ENCODE results near the gene AUH. TPM values are rescaled to one million over a fixed set of nuclear protein-coding genes. Genes with fewer than 3 reads are reported as not detected.

Gene AUH
- total and polyA plus RNA-seq, 5 experiments from 2014 or later = 10.0 to 30.5 (median 11.7) TPM

DNA sequence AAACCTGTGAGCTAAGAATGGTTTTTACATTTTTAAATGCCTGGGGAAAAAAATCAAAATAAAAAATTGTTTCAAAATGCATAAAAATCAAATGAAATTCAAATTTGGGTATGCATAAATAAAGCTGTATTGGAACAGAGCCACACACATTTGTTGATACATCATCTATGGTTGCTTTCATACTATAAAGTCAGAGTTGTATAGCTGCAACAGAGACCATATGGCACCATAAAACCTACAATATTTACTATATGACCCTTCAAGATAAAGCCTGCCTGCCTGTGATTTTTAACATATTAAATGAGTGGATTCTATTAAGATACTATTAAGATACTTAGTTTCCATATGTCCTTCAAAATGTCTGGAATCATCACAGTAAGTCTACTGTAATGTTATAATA, 40.0 kb downstream of the AUH start:
- POLR2A ChIA-PET = no interaction called here
- H3K4me1 Mint-ChIP-seq = peaks cover 0 to 9% (median 5%) of the 10 kb centered on the region in 4 donors

DNA sequence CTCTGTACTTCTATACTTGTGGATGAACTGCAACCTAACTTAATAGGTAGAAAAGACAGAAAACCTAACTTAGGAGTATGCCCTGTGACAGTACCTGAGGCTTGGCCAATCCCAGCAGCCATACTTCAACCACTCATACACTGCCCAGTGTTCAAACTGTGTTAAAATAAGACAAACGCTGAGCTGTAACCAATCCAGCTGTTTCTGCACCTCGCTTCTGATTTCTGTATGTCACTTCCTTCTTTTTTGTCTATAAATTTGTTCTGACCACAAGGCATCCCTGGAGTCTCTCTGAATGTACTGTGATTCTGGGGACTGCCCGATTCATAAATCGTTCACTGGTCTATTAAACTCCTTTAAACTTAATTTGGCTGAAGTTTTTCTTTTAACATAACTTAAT, 41.4 kb downstream of the AUH start:
- no peak for ATAC-seq
- H3K4me3 Mint-ChIP-seq = no peak overlapping the region
- H3K27me3 Mint-ChIP-seq = no peaks in the 10 kb centered on the region
- POLR2A ChIA-PET = no interaction called here
- DNase-seq = no peak
- peaks cover 0 to 8% (median 5%) of the 10 kb centered on the region in 4 donors for H3K4me1 Mint-ChIP-seq
- H3K27ac Mint-ChIP-seq = no peak overlapping the region
- no peaks in the 10 kb centered on the region for H3K9me3 Mint-ChIP-seq
- peaks cover 9 to 61% (median 30%) of the 10 kb centered on the region in 3 donors for H3K36me3 Mint-ChIP-seq

More for the DNA sequence above, 40.0 kb downstream of the AUH start:
- Mint-ChIP-seq H3K9me3 (no peaks in the 10 kb centered on the region), H3K36me3 (peaks cover 9 to 55% (median 20%) of the 10 kb centered on the region in 3 donors), H3K27ac (no peak overlapping the region), H3K4me3 (no peak overlapping the region), H3K27me3 (no peaks in the 10 kb centered on the region)
- ATAC-seq = no peak
- no peak for DNase-seq

DNA sequence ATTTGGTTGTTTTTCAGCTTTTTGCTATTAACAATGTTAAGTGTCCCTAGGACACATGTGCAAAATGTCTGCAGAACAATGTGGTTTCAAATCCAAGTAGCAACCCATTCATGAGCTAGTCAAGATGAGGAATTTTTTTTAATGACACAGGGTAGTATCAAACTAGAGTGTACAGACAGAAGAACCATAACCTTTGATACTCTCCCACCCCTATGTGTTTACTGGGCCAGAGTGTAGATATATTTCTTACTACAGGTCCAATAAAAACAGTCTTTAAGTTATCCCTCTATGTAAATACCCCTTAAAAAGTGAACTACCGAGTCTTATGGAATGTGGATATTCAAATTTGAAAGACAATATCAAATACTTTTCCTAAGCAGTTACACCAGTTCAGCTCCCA, 45.6 kb downstream of the AUH start:
- DNase-seq (no peak), ATAC-seq (no peak)
- peaks cover 9 to 51% (median 43%) of the 10 kb centered on the region in 3 donors for H3K36me3 Mint-ChIP-seq
- H3K9me3 Mint-ChIP-seq = no peaks in the 10 kb centered on the region
- no peak overlapping the region for H3K27ac Mint-ChIP-seq
- peaks cover 0 to 16% (median 5%) of the 10 kb centered on the region in 4 donors for H3K4me1 Mint-ChIP-seq
- POLR2A ChIA-PET = no interaction called here
- no peaks in the 10 kb centered on the region for H3K27me3 Mint-ChIP-seq
- H3K4me3 Mint-ChIP-seq = no peak overlapping the region

DNA sequence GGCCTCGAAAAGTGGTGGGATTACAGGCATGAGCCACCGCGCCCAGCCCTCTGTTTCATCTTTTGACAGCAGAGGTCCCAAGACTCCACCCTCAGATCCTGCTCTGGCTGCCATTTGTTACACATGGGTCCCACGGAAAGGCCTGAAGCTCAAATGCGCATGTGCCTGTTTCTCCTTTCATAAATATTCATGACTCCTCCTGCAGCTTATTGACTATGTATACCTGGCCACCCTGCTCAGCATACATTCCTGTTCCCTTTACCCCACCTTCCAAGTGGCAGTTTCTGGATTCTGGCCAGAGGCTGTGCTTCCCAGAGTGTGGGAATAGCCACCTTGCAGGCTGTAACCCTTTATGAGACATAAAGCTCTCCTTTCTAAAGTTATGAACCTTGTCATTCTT, 46.5 kb downstream of the AUH start:
- Mint-ChIP-seq H3K4me3 (no peak overlapping the region), H3K36me3 (peaks cover 9 to 52% (median 48%) of the 10 kb centered on the region in 3 donors), H3K27ac (peak overlapping the region in 1 of 10 donors; percentile 4), H3K27me3 (no peaks in the 10 kb centered on the region), H3K4me1 (peaks cover 0 to 16% (median 6%) of the 10 kb centered on the region in 4 donors), H3K9me3 (no peaks in the 10 kb centered on the region)
- POLR2A ChIA-PET = no interaction called here
- ATAC-seq (no peak), DNase-seq (no peak)

DNA sequence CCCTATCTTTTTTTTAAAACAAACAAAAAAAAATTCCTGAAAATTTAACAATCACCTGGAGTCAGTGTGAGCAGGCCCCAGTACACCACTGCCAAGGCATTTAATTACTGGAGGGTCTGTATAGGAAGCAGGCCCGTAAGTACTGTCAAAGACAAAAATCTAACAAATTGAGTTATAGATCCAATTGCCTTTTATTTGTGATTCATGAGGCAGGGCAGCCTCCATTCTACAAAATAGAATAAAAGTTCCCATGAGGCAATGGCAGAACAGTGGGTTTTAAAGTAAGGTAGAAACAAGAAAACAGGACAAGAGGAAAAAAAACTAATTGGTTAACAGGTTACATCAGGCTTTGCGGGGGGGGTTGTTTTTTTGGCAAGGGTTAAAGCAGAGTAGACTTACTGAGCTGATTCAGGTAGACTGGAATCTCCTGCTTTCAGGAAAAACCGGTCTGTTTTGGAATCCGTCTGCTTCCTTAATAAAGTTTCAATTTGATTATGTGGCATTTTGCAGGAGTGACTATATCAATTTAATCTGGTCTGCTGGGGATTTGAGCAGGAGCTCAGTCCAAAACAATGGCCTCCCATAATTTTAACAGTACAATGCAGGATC, 48.9 kb downstream of the AUH start:
- peaks cover 0 to 55% (median 47%) of the 10 kb centered on the region in 3 donors for H3K36me3 Mint-ChIP-seq
- no peaks in the 10 kb centered on the region for H3K27me3 Mint-ChIP-seq

DNA sequence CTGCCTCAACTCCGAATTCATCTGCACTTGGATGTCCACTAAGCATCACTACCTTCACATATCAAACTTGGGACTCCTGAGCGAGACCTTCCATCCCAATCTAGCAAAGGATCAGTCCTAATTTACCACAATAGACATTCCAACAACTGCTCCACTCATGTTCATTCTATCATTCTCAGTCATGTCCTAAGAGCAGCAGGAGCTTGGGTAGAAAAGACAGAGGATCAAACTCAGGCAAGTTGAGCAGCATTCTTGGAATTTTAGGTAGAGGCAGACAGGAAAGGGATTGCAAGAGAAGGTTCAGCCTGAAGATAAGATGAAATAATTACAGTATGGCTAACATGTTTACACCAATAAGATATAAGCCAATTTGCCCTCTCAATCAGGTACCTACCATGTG, 51.7 kb downstream of the AUH start:
- H3K4me1 Mint-ChIP-seq = peaks cover 0 to 19% (median 11%) of the 10 kb centered on the region in 4 donors
- H3K27ac Mint-ChIP-seq = no peak overlapping the region
- H3K4me3 Mint-ChIP-seq = no peak overlapping the region
- POLR2A ChIA-PET = no interaction called here
- DNase-seq = no peak
- H3K9me3 Mint-ChIP-seq = no peaks in the 10 kb centered on the region
- H3K36me3 Mint-ChIP-seq = peaks cover 0 to 44% (median 42%) of the 10 kb centered on the region in 3 donors
- ATAC-seq = no peak
- H3K27me3 Mint-ChIP-seq = no peaks in the 10 kb centered on the region

More for the DNA sequence above, 48.9 kb downstream of the AUH start:
- ATAC-seq (no peak), DNase-seq (no peak)
- Mint-ChIP-seq H3K27ac (no peak overlapping the region), H3K9me3 (no peaks in the 10 kb centered on the region), H3K4me3 (no peak overlapping the region), H3K4me1 (peaks cover 0 to 13% (median 4%) of the 10 kb centered on the region in 4 donors)
- POLR2A ChIA-PET = no interaction called here

DNA sequence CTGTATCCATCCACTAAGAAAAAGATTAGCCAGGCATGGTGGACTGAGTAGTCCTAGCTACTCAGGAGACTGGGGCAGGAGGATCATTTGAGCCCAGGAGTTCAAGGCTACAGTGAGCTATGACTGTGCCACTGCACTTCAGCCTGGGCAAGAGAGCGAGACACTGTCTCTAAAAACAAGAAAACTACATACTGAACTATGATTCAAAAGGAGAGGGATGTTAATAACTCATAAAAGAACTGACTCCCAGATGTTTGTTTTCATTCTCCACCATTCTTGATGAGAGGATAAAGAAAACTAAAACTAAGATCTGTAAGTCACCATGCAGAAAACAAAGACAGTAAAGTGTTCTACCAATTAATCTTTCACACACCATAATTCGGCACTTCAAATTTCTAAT, 53.5 kb downstream of the AUH start:
- no peak overlapping the region for H3K27ac Mint-ChIP-seq
- no peak for DNase-seq
- H3K27me3 Mint-ChIP-seq = no peaks in the 10 kb centered on the region
- peaks cover 3 to 19% (median 11%) of the 10 kb centered on the region in 4 donors for H3K4me1 Mint-ChIP-seq
- peaks cover 0 to 47% (median 37%) of the 10 kb centered on the region in 3 donors for H3K36me3 Mint-ChIP-seq
- POLR2A ChIA-PET = no interaction called here
- ATAC-seq = no peak
- H3K4me3 Mint-ChIP-seq = no peak overlapping the region
- H3K9me3 Mint-ChIP-seq = no peaks in the 10 kb centered on the region

DNA sequence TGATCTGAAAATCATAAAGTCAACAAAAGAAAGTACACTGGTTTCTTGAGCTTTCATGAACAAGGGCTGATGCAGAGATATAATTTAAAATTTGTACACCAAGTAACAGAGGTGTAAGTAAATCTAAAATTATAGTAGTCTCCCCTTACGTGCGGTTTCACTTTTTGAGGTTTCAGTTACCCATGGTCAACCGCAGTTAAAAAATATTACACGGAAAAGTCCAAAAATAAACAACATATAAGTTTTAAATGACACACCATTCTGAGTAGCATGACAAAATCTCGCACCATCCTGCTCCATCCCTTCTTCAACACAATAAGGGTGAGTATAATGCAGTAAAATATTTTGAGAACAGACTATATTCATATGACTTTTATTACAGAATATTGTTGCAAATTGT, 54.4 kb downstream of the AUH start:
- Mint-ChIP-seq H3K9me3 (no peaks in the 10 kb centered on the region), H3K4me1 (peaks cover 3 to 15% (median 11%) of the 10 kb centered on the region in 4 donors), H3K36me3 (peaks cover 0 to 42% (median 32%) of the 10 kb centered on the region in 3 donors), H3K4me3 (no peak overlapping the region), H3K27ac (no peak overlapping the region), H3K27me3 (no peaks in the 10 kb centered on the region)
- POLR2A ChIA-PET = no interaction called here
- DNase-seq = no peak
- ATAC-seq = no peak

DNA sequence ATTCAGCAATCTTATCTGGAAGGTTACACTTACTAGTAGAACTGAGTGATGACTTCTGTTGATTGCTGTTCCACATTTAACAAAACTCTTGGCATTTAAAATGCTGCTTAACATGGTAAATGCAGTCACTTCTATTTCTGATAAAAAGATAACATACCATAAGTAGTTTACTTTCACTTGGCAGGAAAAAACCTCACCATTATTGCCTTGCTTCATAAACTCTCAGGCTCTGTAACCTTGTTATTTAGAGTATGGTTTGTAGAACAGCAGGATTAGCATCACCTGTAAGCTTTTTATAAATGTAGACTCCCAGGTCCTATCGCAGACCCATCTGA, 55.5 kb downstream of the AUH start:
- ATAC-seq = no peak
- Mint-ChIP-seq H3K27ac (no peak overlapping the region), H3K4me1 (peaks cover 3 to 11% (median 10%) of the 10 kb centered on the region in 4 donors), H3K27me3 (no peaks in the 10 kb centered on the region), H3K9me3 (no peaks in the 10 kb centered on the region), H3K36me3 (peaks cover 0 to 44% (median 27%) of the 10 kb centered on the region in 3 donors), H3K4me3 (no peak overlapping the region)
- POLR2A ChIA-PET = no interaction called here
- DNase-seq = no peak

DNA sequence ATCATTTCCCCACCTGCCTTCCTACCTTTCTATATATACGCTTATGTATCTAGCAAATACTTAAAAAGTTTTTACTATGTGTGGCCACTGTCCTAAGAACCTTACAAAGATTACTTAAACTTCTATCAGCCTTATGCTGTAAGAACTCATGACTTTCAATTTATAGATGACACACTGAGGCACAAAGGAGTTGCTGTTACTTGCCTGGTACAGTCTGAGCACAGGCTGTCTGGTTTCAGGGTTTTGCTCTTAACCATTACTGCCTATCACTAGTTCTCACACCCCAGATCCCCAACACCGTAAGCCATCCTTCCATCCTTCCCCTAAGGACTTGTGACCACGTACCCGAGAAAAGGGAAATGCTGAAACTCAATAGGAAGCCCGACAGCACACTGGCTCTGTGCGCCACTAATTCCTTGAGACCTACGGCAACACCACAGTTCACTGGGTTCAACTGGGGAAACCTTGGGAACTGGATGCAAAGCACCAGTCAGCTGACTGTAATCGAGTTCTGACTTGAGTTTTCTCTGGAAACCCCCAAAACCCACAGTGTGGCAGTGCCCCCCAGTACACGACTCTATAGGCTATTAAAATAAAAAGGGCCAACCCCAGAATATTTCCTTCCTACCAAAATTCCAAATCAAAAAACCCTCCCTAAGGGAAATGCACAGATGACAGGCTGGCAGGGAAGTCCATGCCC, 56.0 kb downstream of the AUH start:
- DNase-seq = no peak
- no peaks in the 10 kb centered on the region for H3K9me3 Mint-ChIP-seq
- H3K36me3 Mint-ChIP-seq = peaks cover 0 to 44% (median 27%) of the 10 kb centered on the region in 3 donors
- H3K4me3 Mint-ChIP-seq = no peak overlapping the region
- H3K27ac Mint-ChIP-seq = no peak overlapping the region
- no peaks in the 10 kb centered on the region for H3K27me3 Mint-ChIP-seq
- POLR2A ChIA-PET = no interaction called here
- ATAC-seq = no peak
- H3K4me1 Mint-ChIP-seq = peaks cover 3 to 12% (median 10%) of the 10 kb centered on the region in 4 donors

DNA sequence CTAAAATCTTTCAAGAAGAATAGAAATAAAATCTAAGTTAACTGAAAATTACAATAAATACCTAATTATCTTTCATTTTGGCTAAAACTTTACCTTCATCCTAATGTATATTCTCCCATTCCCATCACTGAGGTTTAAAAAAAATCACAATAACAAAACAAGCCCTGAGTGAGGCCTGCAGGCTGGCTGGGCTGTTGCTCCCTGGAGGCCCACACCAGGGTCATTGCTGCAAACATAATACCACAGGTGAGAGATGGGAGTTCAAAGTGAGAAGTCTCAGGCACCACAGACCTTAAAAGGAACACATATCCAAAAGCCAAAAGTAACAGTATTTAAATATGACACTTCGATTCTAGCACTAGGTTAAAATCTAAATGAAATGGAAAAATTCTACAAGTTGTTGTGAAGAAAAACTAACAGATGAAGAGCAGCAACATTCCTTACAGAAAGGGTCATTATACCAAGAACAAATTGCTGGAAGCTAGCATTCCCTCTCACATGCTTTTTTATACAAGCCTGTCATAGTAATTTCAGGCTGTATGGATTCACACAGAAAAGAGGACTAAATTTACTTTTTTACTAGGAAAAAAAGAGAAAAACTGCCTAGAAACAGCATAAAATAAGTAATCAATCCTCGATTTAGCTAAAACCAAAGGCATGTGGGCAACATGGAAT, 57.8 kb downstream of the AUH start:
- POLR2A ChIA-PET = no interaction called here
- Mint-ChIP-seq H3K27me3 (no peaks in the 10 kb centered on the region), H3K4me3 (no peak overlapping the region), H3K9me3 (no peaks in the 10 kb centered on the region), H3K36me3 (peaks cover 0 to 39% (median 12%) of the 10 kb centered on the region in 3 donors), H3K4me1 (peaks cover 5 to 25% (median 16%) of the 10 kb centered on the region in 4 donors), H3K27ac (no peak overlapping the region)
- DNase-seq (no peak), ATAC-seq (no peak)

DNA sequence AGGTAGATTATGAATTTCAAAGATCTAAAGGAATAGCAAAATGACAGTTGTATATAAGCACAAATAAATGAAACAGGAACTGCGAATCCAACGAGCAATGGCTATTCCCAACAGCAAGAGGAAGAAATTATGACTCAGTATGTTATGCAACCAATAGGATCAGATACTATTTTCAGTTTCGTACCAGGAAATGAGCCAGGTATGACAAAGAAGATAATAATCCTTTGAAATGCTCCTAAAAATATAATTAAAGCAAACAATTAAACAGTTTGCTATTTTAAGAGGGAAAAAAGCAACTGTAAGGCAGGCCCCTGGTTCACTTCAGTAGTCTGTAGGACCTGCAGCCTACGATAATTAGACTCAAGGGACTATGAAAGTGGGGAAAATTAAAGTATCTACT, 58.9 kb downstream of the AUH start:
- H3K4me1 Mint-ChIP-seq = peaks cover 7 to 25% (median 16%) of the 10 kb centered on the region in 4 donors
- H3K27me3 Mint-ChIP-seq = no peaks in the 10 kb centered on the region
- H3K9me3 Mint-ChIP-seq = no peaks in the 10 kb centered on the region
- H3K27ac Mint-ChIP-seq = no peak overlapping the region
- H3K4me3 Mint-ChIP-seq = no peak overlapping the region
- DNase-seq (no peak), ATAC-seq (no peak)
- POLR2A ChIA-PET = no interaction called here
- H3K36me3 Mint-ChIP-seq = peaks cover 0 to 45% (median 10%) of the 10 kb centered on the region in 3 donors

DNA sequence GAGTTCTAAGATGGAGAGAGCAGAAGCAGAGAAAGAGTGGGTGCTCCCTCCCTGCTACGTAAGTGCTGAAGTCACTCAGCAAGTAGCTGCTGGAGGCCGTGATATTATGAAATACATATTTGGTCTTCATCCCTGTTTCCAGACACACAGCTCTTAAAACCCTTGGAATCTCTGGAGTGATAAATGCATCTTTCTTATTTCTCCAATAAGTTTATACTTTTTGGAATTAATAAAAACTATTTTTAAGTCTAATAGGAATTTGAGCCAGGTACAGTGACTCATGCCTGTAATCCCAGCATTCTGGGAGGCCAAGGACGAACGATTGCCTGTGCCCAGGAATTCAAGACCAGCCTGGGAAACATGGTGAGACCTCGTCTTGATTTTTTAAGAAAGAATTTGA, 60.6 kb downstream of the AUH start:
- Mint-ChIP-seq H3K9me3 (no peaks in the 10 kb centered on the region), H3K27me3 (no peaks in the 10 kb centered on the region), H3K4me1 (peaks cover 14 to 25% (median 15%) of the 10 kb centered on the region in 4 donors), H3K4me3 (no peak overlapping the region), H3K36me3 (peaks cover 7 to 45% (median 11%) of the 10 kb centered on the region in 3 donors), H3K27ac (no peak overlapping the region)
- ATAC-seq (no peak), DNase-seq (no peak)
- POLR2A ChIA-PET = no interaction called here

All from naive thymus-derived CD8-positive, alpha-beta T cell (primary cell).